GM19025 (cell line): ENCODE data around the gene MMP25.

ENCODE experiments used
- ATAC-seq: cut with Tn5 transposase; IDR thresholded peaks from one replicate; pipeline ENCODE4 v1.9.1; 2021; ENCODE audit warnings: mild to moderate bottlenecking, low read depth, moderate library complexity; ENCODE audit not compliant: unreplicated experiment

The MMP25 gene

DNA sequence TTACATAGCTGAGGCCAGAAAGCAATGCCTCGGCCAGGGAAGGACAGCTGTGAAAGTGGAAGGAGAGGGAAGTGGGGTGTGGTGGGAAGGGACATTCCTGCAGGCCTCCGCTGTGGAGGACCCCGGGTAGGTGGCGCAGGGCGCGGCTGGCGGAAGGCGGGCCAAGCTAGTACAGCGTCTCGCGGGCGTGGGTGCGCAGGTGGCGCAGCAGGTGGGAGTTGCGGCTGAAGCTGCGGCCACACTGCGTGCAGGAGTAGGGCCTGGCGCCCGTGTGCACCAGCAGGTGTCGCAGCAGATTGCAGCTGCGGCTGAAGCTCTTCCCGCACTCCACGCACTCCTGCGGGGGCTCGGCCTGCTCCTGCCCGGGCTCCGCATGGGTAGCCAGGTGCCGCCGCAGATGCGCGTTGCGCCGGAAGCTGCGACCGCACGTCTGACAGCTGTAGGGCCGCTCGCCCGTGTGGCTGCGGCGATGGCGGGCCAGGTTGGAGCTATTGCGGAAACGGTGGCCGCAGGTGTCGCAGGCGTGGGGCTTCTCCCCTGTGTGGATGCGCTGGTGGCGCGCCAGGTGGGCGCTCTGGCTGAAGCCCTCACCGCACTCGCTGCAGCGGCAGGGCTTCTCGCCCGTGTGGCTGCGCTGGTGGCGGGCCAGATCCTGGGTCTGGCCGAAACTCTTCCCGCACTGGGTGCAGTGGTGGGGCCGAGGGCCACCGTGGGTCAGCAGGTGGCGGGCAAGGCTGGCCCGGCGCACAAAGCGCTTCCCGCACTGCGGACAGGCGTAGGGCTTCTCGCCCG, 42.8 kb downstream of the MMP25 start:
- no peak for ATAC-seq

GRCh38 chr16:3089717-3090592, 43.6 kb downstream of the MMP25 start:
- no peak for ATAC-seq

DNA sequence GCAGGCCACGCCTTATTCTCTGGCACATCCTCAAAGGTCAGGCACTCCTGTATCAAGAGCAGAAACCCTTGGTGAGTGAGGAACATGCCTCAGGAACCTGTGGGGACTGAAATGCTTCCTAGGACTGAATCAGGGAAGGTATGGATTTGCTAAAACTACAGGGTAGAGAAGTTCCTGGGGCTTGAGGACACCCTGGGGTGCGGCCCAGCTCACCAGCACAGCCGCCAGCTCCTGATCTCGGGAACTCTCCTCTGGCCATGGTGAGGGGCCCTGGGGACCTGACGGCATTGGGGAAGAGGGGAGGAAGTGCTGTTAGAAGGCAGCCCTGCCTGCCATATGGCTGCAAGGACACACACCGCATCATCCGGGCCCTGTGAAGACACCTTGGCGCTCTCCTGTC, 45.2 kb downstream of the MMP25 start:
- ATAC-seq: no peak

GRCh38 chr16:3092501-3092941, 46.2 kb downstream of the MMP25 start:
- no peak for ATAC-seq

- no peak for ATAC-seq
These were observed 48.1 kb downstream of the MMP25 start for GRCh38 chr16:3094289-3095027.

GRCh38 chr16:3095869-3096268, 49.5 kb downstream of the MMP25 start:
- peak; percentile 57 for ATAC-seq

GRCh38 chr16:3096362-3096761, 50.0 kb downstream of the MMP25 start:
- ATAC-seq: no peak

- no peak for ATAC-seq
These were observed 50.9 kb downstream of the MMP25 start for GRCh38 chr16:3097266-3097665.

GRCh38 chr16:3098459-3099394, 52.4 kb downstream of the MMP25 start, which contains the start of gene ZSCAN10:
Gene ZSCAN10, minus strand, starts transcription at chr16:3099294. Its CDS starts 6,357 bp downstream, at chr16:3092937.
- no peak for ATAC-seq

- ATAC-seq: no peak
These were observed 53.0 kb downstream of the MMP25 start for GRCh38 chr16:3099395-3099731.

GRCh38 chr16:3099732-3100499, 53.6 kb downstream of the MMP25 start:
- no peak for ATAC-seq

- ATAC-seq: no peak
These were observed 54.9 kb downstream of the MMP25 start for GRCh38 chr16:3101018-3101840.

DNA sequence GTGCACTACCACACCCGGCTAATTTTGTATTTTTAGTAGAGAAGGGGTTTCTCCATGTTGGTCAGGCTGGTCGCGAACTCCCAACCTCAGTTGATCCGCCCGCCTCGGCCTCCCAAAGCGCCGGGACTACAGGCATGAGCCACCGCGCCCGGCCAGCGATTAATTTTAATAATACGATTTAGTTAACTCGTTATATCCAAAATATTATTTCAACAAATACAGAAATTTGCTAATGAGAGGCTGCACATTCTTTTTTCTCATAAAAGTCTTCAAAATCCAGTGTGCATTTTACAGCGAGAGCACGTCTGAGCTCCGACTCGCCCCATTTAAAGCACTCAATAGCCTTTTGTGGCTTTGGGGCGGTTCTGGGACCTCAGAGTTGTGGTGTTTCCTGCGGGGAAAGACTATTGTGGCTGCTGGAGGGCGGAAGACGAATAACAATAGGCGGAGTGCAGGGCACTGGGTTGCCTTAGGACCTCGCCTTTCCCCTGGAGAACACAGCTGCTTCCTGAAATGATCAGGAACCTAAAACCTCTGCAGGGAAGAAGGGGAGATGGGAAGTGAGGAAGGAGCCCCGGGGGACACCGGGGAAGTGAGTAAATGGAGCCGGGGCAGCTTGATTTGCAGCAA, 55.6 kb downstream of the MMP25 start:
- no peak for ATAC-seq

DNA sequence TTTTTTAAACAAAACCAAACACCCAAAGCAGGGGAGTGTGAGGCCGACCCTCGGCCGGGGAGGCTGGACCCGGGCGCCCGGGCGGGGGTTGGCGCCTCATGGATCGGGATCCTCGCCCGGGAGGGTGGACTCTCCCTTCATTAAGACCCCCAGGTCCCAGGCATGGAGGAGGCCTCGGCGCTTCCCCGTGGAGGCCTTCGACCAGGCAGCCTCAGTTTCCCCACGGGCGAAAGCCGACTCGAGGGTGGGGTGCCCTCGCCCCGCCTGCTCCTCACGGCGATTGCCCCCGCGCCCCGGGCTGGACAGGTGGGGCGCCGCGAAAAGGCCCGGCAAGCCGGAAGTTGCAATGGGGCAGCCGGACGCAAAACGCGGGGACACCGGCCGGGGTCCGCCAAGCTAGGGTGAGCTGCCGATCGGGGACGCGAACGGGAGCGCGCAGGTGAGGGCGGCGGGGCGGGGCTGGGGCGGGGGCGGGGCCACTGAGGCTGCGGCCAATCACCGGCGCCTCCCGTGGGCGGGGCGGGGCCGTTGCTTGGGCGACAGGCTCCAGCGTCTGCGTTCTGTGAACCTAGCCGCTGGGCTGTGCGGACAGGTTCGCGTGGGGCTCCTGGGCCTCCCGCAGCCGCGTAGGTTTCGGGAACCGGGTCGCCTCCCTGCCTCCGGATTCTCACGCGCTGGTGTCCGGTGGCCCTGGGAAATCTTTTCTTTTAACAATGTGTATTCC, 60.0 kb downstream of the MMP25 start:
- ATAC-seq: peak; percentile 86
